ENCODE measurements around the gene ZFAND5.

ZFAND5 gene

GRCh38 chr9:72364679-72365524 is at the start of gene ZFAND5:
Gene ZFAND5 (minus strand): TSS chr9:72365208. CDS start chr9:72360778, 4,430 bp downstream.
- DNase-seq (ENCODE audit: low read depth) = peak; percentile 81

GRCh38 chr9:72412483-72413040 is 47.6 kb upstream of the ZFAND5 start:
- DNase-seq (ENCODE audit: low read depth) = no peak

- DNase-seq (ENCODE audit: low read depth) = no peak
Observed at GRCh38 chr9:72410214-72410613, 45.2 kb upstream of the ZFAND5 start.

- DNase-seq (ENCODE audit: low read depth) = no peak
Observed at GRCh38 chr9:72407114-72407513, 42.1 kb upstream of the ZFAND5 start.

- DNase-seq (ENCODE audit: low read depth) = no peak
Observed at GRCh38 chr9:72402744-72403143, 37.7 kb upstream of the ZFAND5 start.

GRCh38 chr9:72401396-72401795 is 36.4 kb upstream of the ZFAND5 start:
- DNase-seq (ENCODE audit: low read depth) = no peak

- no peak for DNase-seq (ENCODE audit: low read depth)
Observed at GRCh38 chr9:72400866-72401265, 35.9 kb upstream of the ZFAND5 start.

GRCh38 chr9:72399391-72399790 is 34.4 kb upstream of the ZFAND5 start:
- DNase-seq (ENCODE audit: low read depth) = no peak

- no peak for DNase-seq (ENCODE audit: low read depth)
Observed at GRCh38 chr9:72396247-72397091, 31.5 kb upstream of the ZFAND5 start.

- DNase-seq (ENCODE audit: low read depth) = no peak
Observed at GRCh38 chr9:72394066-72394465, 29.1 kb upstream of the ZFAND5 start.

GRCh38 chr9:72390907-72391306 is 25.9 kb upstream of the ZFAND5 start:
- DNase-seq (ENCODE audit: low read depth) = no peak

- DNase-seq (ENCODE audit: low read depth) = no peak
Observed at GRCh38 chr9:72386186-72386585, 21.2 kb upstream of the ZFAND5 start.

GRCh38 chr9:72384710-72385485 is 19.9 kb upstream of the ZFAND5 start:
- no peak for DNase-seq (ENCODE audit: low read depth)

GRCh38 chr9:72383978-72384709 is 19.1 kb upstream of the ZFAND5 start:
- DNase-seq (ENCODE audit: low read depth) = no peak

GRCh38 chr9:72382405-72382804 is 17.4 kb upstream of the ZFAND5 start:
- no peak for DNase-seq (ENCODE audit: low read depth)

GRCh38 chr9:72377041-72377440 is 12.0 kb upstream of the ZFAND5 start:
- no peak for DNase-seq (ENCODE audit: low read depth)

- no peak for DNase-seq (ENCODE audit: low read depth)
Observed at GRCh38 chr9:72371151-72371550, 6.1 kb upstream of the ZFAND5 start.

- DNase-seq (ENCODE audit: low read depth) = peak; percentile 38
Observed at GRCh38 chr9:72365525-72366256, 683 bp upstream of the ZFAND5 start.

- peak; percentile 34 for DNase-seq (ENCODE audit: low read depth)
Observed at GRCh38 chr9:72363908-72364678, 915 bp downstream of the ZFAND5 start.

GRCh38 chr9:72363236-72363635 is 1.8 kb downstream of the ZFAND5 start:
- no peak for DNase-seq (ENCODE audit: low read depth)
